HG02763 (cell line): Measurements from ENCODE around the gene KLRG1.

ENCODE experiments used
- ATAC-seq: cut with Tn5 transposase; IDR thresholded peaks from one replicate; pipeline ENCODE4 v1.9.1; 2021; ENCODE audit warnings: mild to moderate bottlenecking, moderate library complexity; ENCODE audit not compliant: unreplicated experiment

The KLRG1 gene

DNA sequence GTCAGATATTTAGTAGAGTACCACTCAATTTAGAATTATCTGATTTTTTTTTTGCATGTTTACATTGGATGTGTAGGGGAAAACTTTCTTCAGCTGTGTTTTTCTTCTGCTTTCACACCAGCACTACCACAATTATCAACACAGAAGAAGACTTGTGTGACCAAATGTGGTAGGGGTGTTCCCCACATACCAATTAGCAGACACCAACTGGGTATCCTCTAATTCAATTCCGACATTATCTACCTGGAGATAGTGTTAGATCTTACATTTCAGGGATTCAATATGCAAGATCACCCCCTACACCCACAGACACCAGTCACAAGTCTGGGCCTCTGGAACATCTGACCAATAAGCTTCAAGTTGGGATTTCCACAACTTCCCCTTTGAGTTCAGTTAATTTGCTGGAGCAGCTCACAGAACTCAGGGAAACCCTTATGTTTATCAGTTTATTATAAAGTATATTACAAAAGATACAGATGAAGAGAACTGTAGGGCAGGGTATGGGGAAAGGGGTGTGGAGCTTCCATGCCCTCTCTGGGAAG lies 4.1 kb upstream of the KLRG1 start:
- ATAC-seq: no peak

DNA sequence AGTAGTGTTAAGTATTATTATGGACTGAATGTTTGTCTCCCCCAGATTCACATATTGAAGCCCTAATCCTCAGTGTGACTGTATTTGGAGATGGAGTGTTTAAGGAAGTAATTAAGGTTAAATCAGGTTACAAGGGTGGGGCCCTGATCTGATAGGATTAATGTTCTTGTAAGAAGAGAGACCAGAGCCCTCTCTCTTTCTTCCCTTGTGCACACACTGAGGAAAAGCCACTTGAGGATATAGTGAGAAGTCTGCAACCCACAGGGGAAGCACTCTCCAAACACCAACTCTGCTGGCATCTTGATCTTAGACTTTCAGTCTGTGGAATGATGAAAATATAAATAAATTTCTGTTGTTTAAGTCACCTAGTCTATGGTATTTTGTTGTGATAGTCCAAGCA lies 2.2 kb upstream of the KLRG1 start:
- no peak for ATAC-seq

DNA sequence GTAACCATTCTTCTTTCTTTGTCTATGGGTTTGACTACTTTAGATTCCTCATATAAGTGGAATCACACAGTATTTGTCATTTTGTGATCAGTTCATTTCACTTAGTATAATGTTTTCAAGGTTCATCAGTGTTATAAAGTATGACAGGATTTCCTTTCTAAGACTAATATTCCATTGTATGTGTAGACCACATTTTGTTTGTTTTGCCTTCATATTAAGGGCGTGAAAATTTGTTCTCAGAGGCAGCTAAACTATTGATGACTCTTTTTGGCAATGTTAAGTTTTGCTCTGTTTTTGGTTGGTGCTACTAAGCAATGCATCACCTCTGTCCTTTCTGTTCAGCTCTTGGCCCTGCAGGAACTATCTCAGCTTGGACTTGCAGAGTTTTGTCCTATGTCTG lies 1.7 kb upstream of the KLRG1 start:
- no peak for ATAC-seq

DNA sequence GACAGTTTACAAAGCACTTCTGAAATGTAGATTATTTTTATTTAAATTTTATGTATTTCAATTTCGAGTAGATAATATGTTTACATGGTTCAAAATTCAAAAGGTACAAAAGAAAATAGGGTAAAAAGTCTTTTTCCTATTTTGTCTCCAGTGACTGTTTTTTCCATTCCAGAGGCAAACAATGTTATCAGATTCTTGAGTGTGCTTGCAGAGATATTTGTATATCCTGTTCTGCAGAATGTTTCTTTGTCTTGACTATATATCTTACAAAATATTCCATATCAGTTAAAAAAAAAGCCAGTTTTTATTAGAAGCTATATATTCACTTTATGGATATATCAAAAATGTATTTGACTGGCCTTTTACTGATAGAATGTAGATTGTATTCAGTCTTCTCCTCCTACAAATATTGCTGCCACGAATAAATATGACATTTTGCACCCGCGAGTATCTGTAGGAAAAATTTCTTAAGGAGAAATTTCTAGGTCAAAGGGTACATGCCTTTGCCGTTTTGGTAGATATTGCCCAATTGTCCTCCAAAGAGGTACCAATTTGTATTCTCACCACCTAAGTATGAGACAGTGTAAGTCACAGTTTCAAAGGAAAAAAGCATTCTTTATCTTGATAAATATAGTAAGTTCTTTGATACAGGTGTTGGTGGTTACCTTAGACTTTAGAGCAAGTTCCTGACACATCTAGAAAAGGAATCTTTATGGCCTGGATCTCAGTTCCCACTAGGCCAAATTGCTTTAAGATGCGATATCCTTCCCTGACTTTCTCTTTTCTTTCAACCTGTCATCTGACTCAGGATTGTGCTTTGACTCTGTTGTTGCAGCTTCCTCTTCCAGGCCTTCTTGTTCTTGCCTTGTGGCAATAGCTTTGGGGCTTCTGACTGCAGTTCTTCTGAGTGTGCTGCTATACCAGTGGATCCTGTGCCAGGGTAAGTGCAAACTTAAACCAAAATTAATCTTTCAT lies 2.3 kb downstream of the KLRG1 start:
- ATAC-seq: no peak

DNA sequence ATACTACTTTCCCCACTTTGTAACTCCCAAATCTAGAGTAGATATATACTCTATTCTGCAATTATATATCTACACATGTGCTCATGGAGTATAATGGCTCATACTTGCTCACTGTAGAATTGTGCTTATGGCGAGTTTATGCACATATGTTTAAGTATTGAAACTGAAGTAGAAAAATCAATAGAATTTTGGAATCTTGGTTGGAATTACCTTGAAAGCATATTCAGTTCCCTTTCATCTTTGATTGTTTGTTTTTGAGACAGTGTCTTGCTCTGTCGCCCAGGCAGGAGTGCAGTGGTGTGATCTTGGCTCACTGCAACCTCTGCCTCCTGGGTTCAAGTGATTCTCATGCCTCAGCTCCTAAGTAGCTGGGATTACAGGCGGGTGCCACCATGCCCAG lies 4.5 kb downstream of the KLRG1 start:
- ATAC-seq: no peak

DNA sequence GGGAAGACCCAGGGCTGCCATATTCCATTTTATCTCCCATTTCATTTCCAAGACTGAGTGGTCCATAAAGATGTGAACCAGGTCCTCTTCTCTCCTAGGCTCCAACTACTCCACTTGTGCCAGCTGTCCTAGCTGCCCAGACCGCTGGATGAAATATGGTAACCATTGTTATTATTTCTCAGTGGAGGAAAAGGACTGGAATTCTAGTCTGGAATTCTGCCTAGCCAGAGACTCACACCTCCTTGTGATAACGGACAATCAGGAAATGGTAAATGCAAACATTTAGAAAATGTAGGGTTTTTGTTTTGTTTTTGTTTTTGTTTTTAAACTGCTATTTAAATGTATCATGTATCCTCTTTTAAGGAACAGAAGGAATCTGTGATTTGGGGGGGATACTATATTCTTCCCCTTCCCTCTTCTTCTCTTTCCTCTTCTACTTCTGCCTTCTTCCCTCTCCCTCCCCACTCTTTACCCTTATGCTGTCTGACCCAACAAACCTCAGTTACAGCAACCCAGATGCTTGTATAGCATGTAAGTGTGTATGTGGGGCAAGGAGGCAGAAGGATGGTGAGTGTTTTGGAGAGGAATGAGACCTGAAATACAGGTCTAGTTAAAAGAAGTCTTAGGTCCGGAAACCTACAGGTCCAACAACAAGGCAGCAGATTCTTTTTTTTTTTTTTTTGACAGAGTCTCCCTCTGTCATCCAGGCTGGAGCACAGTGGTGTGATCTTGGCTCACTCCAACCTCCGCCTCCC lies 5.9 kb downstream of the KLRG1 start:
- ATAC-seq: no peak

DNA sequence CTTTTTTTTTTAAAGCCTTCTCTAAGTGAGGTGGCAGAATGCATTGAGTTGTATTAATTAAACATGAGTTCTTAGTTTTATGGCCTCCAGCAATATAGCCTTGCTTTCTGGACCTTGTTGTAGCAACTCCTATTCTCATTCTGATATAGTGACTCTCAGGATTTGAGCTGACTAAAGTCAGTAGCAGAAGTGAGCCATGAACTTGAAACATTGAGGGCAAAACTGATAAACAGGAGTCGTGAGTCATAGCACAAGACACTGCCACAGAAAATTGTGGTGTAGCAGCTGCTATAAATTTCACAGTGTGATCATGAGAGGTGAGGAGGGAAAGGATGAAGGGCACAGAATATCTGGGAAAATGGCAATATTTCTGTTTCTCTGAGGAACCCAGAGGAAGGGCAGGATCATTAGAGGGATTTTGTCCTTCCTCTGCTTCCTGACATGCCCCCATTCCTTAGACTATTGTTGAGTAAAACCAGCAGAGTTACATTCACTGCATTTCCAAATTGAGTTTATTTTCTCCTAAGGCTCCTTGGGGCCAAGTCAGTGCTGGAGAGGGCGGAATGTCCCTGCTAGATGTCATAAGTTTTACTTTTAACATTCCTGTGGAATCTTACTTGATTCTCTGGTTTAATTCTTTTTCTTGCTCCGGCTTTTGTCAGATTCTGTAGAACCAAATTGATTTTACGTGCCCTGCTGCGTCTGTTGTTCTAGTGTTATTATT lies 7.5 kb downstream of the KLRG1 start:
- ATAC-seq: peak; percentile 97

DNA sequence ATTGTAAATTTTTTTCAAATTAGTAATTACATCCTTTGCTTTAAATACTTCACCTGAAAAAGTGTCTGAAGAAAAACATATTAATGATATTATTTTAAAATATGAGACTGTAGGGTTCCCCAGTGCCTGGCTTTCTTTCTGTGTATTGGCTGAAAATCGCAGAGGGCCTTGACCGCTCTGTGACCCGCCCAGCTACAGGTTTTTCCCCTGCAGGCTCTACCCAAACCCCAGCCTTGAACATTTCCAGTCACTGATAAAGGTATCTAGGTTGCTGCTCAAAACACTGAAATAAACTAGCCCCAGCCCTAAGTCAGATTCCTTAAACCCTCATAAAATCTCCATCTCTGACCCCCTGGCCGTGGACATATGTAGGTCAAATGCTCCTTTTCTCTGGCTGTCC lies 11.9 kb downstream of the KLRG1 start:
- no peak for ATAC-seq

GRCh38 chr12:9002335-9002734 lies 13.0 kb downstream of the KLRG1 start:
- no peak for ATAC-seq

DNA sequence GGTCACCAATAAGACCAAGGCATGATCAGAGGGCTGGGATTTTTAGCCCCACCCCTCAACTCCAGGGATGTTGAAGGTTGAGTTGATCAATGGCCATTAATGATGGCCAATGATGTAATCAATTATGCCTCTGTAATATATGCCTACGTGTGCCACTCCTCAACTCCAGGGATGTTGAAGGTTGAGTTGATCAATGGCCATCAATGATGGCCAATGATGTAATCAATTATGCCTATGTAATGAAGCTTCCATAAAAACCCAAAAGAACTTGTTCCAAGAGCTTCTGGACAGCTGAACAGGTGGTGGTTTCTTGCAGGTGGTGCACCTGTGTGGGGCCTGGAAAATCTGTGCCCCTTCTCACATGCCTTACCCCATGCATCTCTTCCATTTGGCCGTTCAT lies 33.2 kb downstream of the KLRG1 start:
- ATAC-seq: no peak

GRCh38 chr12:9024512-9024911 lies 35.2 kb downstream of the KLRG1 start:
- ATAC-seq: no peak

DNA sequence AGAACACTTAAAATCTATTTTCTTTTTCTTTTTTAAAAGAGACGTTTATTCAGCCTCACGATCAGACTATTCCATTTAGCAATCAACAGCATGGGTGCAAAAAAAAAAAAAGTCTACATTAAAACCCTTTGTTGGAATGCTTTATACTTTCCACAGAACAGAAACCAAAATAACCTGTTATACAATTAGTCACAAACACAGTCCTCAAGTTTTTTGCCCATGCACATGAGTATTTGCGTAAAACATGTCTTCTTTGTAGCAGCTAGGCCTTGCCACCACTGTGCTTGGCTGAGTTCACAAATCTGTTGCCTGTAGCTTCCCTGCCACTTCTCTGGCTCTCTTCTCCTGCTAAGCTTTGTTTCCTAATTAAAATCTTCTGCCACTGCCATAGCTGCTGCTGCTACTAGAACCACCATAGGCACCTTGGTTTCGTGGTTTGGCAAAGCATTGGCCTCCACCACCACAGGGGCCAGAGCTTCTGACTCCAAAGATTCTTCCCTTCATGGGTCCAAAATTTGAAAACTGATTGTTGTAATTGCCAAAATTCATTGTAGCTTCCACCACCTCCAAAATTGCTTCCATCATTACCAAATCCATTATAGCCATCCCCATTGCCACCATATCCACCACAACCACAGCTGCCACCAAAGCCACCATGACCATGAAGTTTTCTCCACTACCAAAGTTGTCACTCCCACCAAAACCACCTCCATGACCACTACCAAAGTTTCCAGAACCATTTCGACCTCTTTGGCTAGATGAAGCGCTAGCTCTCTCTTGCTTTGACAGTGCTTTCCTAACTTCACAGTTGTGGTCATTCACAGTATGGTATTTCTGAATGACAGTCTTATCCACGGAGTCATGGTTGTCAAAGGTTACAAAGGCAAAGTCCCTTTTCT lies 38.1 kb downstream of the KLRG1 start:
- no peak for ATAC-seq

- ATAC-seq: no peak
These were observed 41.4 kb downstream of the KLRG1 start for GRCh38 chr12:9030776-9031175.

DNA sequence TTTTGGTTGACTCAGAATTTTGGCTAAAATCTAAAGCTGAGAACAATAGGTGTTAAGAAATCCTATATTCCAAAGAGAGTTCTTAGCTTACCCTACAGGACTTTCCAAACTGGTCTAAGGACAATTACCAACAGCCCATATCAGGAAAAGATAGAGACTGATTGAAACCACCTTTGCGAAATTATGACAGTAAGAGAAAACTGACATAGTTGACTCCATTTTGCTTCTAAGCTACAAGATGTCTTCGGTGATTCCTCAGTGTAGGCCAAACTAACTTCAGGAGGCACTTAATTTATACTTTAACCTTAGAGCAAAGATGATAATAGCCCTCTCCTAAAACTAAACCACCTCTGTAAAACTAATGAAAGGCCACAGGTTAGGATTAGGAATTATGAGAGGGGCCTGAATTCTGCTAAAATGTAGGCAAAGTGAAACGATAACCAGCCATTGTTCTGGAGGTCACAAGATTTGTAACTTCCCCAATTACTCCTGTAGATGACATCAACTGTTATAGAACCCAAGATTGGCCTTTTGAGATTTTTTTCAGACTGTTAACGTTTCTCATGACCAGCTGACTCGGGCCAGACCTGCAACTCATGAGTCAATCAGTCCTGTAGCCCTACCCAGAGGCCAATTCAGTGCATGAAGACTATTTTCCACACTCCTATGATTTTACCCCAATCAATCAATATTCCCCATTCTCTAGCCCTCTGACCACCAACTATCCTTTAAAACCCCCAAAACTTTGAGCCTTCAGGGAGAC lies 43.0 kb downstream of the KLRG1 start:
- no peak for ATAC-seq

GRCh38 chr12:9033265-9033887 lies 44.0 kb downstream of the KLRG1 start:
- ATAC-seq: no peak

GRCh38 chr12:9034095-9034494 lies 44.7 kb downstream of the KLRG1 start:
- no peak for ATAC-seq

- ATAC-seq: no peak
These were observed 46.9 kb downstream of the KLRG1 start for GRCh38 chr12:9036227-9036626.

GRCh38 chr12:9037431-9037830 lies 48.1 kb downstream of the KLRG1 start:
- ATAC-seq: no peak

- no peak for ATAC-seq
These were observed 50.1 kb downstream of the KLRG1 start for GRCh38 chr12:9039397-9039977.
